Mononuclear cell (primary cell): Measurements from ENCODE around the gene PKD1L1. TPM values are rescaled to one million over a fixed set of nuclear protein-coding genes. Genes with fewer than 3 reads are reported as not detected.

Experiments used
- H3K27me3 ChIP-seq: 2 replicates; pipeline ENCODE4 v1.6.0; 2011; ENCODE audit warnings: low read length, control low read depth; ENCODE audit not compliant: insufficient read depth
- H3K4me1 ChIP-seq: 2 replicates; pipeline ENCODE4 v1.5.1; 2011; ENCODE audit warnings: mild to moderate bottlenecking, low read length, control low read depth; ENCODE audit not compliant: insufficient read depth
- H3K4me3 ChIP-seq: 2 replicates; pipeline ENCODE4 v1.5.1; 2011; ENCODE audit warnings: mild to moderate bottlenecking, low read length, moderate library complexity
- H3K9me3 ChIP-seq: 2 replicates; pipeline ENCODE4 v1.5.1; 2011; ENCODE audit warnings: low read depth, mild to moderate bottlenecking, control low read depth, low read length
- total RNA-seq: library from RNA; depleted of rRNA; stranded (reverse); fragments of >200 nt; gene quantifications from one replicate; pipeline ENCODE4 v1.2.3, GENCODE V29; 2012

PKD1L1 gene
- total RNA-seq, 1 donor, result under 0.01 TPM

- no peaks in the 10 kb centered on the region for H3K9me3 ChIP-seq
- H3K27me3 ChIP-seq, result no peaks in the 10 kb centered on the region
- no peak overlapping the region for H3K4me3 ChIP-seq
- no peaks in the 10 kb centered on the region for H3K4me1 ChIP-seq
These were observed 164.6 kb downstream of the PKD1L1 start for GRCh38 chr7:47783456-47784223.

- Histone ChIP-seq H3K4me1 (no peaks in the 10 kb centered on the region), H3K9me3 (no peaks in the 10 kb centered on the region), H3K4me3 (no peak overlapping the region), H3K27me3 (no peaks in the 10 kb centered on the region)
These were observed 165.5 kb downstream of the PKD1L1 start for GRCh38 chr7:47782792-47783191.

- Histone ChIP-seq H3K27me3 (no peaks in the 10 kb centered on the region), H3K9me3 (no peaks in the 10 kb centered on the region), H3K4me1 (no peaks in the 10 kb centered on the region), H3K4me3 (no peak overlapping the region)
These were observed 166.2 kb downstream of the PKD1L1 start for GRCh38 chr7:47782022-47782421.

GRCh38 chr7:47780555-47780954 is 167.7 kb downstream of the PKD1L1 start:
- H3K4me1 ChIP-seq, result no peaks in the 10 kb centered on the region
- no peak overlapping the region for H3K4me3 ChIP-seq
- no peaks in the 10 kb centered on the region for H3K27me3 ChIP-seq
- H3K9me3 ChIP-seq, result no peaks in the 10 kb centered on the region

DNA sequence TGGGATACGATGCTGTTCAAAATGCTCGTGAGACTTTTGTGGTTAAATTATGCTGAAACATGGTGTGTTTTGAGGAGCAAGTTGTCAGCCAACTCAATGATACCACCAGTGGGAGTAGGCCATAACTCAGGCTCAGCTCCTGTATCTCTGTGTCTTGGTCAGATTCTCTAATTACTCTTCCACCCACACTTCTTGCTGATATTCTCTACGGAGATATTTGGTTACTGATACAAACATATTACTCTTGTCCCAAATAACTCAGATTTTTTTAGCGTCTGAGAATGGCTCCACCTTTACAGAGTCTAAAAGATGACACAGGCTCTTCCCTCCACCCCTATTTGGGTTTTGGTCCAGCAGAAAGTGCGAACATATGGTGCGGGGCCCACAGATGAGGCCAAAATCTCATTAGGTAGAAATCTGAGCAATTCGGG is 168.9 kb downstream of the PKD1L1 start:
- H3K4me3 ChIP-seq, result no peak overlapping the region
- no peaks in the 10 kb centered on the region for H3K4me1 ChIP-seq
- no peaks in the 10 kb centered on the region for H3K27me3 ChIP-seq
- no peaks in the 10 kb centered on the region for H3K9me3 ChIP-seq

GRCh38 chr7:47778153-47778661 is 170.1 kb downstream of the PKD1L1 start:
- Histone ChIP-seq H3K4me3 (no peak overlapping the region), H3K9me3 (no peaks in the 10 kb centered on the region), H3K27me3 (no peaks in the 10 kb centered on the region), H3K4me1 (no peaks in the 10 kb centered on the region)

DNA sequence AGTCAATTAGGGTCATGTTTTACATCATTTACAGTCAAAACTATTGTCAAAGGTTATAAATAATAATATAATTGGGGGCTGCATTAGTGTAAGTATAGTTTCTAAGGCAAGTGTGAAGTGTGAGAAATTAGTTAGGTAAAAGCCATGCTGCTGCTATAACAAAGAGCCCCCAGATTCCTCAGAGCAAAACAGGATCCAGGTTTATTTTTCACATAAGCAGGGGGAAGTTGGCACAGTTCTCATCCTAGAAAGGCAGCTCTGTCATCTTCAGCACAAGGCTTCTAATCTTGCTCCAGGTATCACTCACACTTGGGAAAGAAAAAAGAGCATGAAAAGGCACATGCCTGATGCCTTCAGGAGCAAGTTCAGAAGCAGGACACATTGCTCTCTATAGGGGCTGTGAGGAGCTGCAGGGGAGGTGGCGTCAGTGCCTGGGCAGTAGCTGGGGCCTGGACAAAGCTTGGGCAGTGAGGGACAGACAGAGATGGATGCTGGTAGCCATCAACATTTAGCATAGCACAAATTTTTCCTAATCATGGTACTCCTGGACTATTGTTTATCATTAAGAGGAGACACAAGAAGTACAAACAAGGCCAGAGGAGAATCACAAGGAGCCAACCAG is 170.6 kb downstream of the PKD1L1 start:
- no peaks in the 10 kb centered on the region for H3K27me3 ChIP-seq
- no peaks in the 10 kb centered on the region for H3K9me3 ChIP-seq
- no peak overlapping the region for H3K4me3 ChIP-seq
- no peaks in the 10 kb centered on the region for H3K4me1 ChIP-seq

- no peaks in the 10 kb centered on the region for H3K4me1 ChIP-seq
- H3K4me3 ChIP-seq, result no peak overlapping the region
- no peaks in the 10 kb centered on the region for H3K9me3 ChIP-seq
- H3K27me3 ChIP-seq, result no peaks in the 10 kb centered on the region
These were observed 171.9 kb downstream of the PKD1L1 start for GRCh38 chr7:47776335-47776734.

DNA sequence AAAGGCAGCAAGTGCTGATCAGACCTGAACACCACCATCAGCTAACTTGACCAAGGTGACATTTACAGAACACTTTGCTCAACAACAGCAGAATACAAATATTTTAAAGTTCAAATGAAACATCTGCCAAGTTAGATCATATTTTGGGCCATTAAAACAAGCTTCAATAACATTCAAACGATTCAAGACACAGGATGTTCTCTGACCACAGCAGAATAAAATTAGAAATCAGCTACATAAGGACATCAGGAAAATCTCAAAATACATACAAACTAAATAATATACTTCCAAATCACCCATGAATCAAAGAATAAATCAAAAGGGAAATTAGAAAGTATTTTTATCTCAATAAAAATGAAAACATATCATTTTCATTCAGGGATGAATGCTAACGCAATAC is 173.0 kb downstream of the PKD1L1 start:
- Histone ChIP-seq H3K4me1 (no peaks in the 10 kb centered on the region), H3K27me3 (no peaks in the 10 kb centered on the region), H3K4me3 (no peak overlapping the region), H3K9me3 (no peaks in the 10 kb centered on the region)

DNA sequence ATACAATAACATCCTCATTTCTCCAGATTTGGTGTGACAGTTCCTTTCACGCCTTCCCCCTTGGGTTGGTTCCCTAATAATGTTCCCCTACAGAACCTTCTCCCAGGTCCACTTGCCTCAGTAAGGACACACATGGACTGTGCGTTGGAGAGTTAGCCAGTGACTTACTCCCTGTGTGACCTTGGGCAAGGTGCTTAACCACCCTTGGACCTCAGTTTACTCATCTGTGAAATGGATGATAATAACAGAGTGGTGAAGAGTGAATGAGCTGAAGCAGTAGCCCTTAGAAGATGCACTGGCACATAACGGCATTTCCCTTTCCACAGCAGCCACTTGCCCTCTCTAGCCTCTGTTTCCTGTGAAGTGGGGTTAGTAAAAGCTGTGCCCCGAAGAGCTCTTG is 175.8 kb downstream of the PKD1L1 start:
- H3K4me3 ChIP-seq, result no peak overlapping the region
- no peaks in the 10 kb centered on the region for H3K4me1 ChIP-seq
- H3K27me3 ChIP-seq, result no peaks in the 10 kb centered on the region
- H3K9me3 ChIP-seq, result no peaks in the 10 kb centered on the region

DNA sequence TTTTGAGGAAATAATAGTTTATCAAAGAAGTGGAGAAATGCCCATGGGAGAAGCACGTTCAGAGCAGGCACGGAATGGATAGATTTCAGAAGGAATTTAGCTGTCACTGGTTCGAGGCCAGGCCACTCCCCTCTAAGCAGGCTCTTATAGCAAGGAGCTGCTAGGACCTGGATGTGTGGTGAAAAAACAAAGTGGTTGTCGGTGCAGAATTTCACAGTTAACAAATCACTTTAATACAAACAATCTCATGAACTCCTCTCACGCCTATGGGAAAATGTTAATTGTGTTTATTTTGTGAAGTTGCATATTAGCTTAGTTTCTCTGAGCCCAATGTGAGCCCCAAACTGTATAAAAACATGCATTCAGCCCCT is 176.3 kb downstream of the PKD1L1 start:
- Histone ChIP-seq H3K4me3 (no peak overlapping the region), H3K27me3 (no peaks in the 10 kb centered on the region), H3K9me3 (no peaks in the 10 kb centered on the region), H3K4me1 (no peaks in the 10 kb centered on the region)

DNA sequence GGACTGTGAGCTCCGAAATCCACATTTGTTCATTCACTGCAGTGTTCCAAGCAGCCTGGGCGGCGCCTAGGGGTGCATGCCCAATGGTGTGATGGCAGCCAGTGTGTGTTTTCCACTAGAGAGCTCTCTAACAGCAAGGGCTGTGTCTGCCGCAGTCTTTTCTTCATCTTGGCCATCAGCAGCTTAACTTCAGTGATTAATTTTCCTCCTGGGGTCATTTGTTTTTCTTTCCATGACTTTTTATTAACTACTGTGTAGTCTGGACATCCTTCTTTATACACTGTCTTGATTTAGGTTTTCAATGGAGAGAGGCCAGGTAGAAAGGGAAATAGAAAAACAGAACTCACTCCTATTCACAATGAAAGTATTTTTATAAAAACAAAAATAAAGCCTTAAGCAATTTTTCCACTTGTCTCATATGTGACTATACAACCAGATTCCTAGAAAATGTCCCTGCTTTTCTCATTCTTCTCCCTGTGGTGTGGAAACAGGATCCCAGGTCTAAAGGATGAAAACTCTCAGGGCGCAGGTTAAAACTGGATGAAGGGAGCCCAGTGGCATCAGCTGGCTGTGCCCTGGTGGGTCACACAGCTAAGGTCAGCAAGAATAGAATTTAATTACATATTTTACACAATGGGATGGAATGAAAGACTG is 176.8 kb downstream of the PKD1L1 start:
- no peaks in the 10 kb centered on the region for H3K4me1 ChIP-seq
- H3K4me3 ChIP-seq, result no peak overlapping the region
- no peaks in the 10 kb centered on the region for H3K9me3 ChIP-seq
- no peaks in the 10 kb centered on the region for H3K27me3 ChIP-seq

GRCh38 chr7:47766126-47766525 is 182.1 kb downstream of the PKD1L1 start:
- Histone ChIP-seq H3K27me3 (no peaks in the 10 kb centered on the region), H3K4me3 (no peak overlapping the region), H3K9me3 (no peaks in the 10 kb centered on the region), H3K4me1 (no peaks in the 10 kb centered on the region)

- Histone ChIP-seq H3K9me3 (no peaks in the 10 kb centered on the region), H3K4me3 (no peak overlapping the region), H3K4me1 (no peaks in the 10 kb centered on the region), H3K27me3 (no peaks in the 10 kb centered on the region)
These were observed 182.8 kb downstream of the PKD1L1 start for GRCh38 chr7:47765373-47765979.

- no peak overlapping the region for H3K4me3 ChIP-seq
- H3K4me1 ChIP-seq, result no peaks in the 10 kb centered on the region
- no peaks in the 10 kb centered on the region for H3K27me3 ChIP-seq
- H3K9me3 ChIP-seq, result no peaks in the 10 kb centered on the region
These were observed 183.5 kb downstream of the PKD1L1 start for GRCh38 chr7:47764746-47765145.
